Tibial artery (tissue), 4 donors: Measurements from ENCODE around the gene PNPLA8.

Source experiments
- DNase-seq, 2 donors: peaks; one replicate each; pipeline ENCODE4 v3.0.0-alpha.2; 2019
- H3K27ac ChIP-seq, 2 donors: fragments of 200-600 bp; sonication (generic) in 1 of 2; 1 replicate in 1 of 2; 2 replicates in 1 of 2; pipeline ENCODE4 v1.5.1; 2018 to 2019; ENCODE audit warnings: mild to moderate bottlenecking in 1 of 2
- H3K27me3 ChIP-seq, 2 donors: fragments of 200-600 bp; sonication (generic) in 1 of 2; one replicate each; pipeline versions ENCODE4 v1.5.1 to v1.6.0; 2016 to 2019
- H3K36me3 ChIP-seq, 3 donors: fragments of 200-600 bp; sonication (generic) in 2 of 3; one replicate each; pipeline ENCODE4 v1.5.1; 2016 to 2019; ENCODE audit warnings: mild to moderate bottlenecking in 2 of 3
- H3K4me1 ChIP-seq, 4 donors: fragments of 200-600 bp; sonication (generic) in 2 of 4; 1 replicate in 3 of 4; 2 replicates in 1 of 4; pipeline ENCODE4 v1.5.1; 2016 to 2019
- H3K4me3 ChIP-seq, 2 donors: fragments of 200-600 bp; sonication (generic) in 1 of 2; 1 replicate in 1 of 2; 2 replicates in 1 of 2; pipeline ENCODE4 v1.5.1; 2018 to 2019; ENCODE audit warnings: mild to moderate bottlenecking in 2 of 2
- H3K9me3 ChIP-seq, 3 donors: fragments of 200-600 bp; sonication (generic) in 1 of 3; one replicate each; pipeline ENCODE4 v1.5.1; 2016 to 2019
- intact Hi-C: fragments of 100-400 bp; cut with DNase I; formaldehyde crosslinking; loops from one replicate; pipeline ENCODE4 v1.15.0; 2023; ENCODE audit warnings: low total_unique reads
- TF ChIP-seq, protein P1 (sequence below), 2 experiments: fragments of 200-600 bp in 1 of 2; fragments of 450-650 bp in 1 of 2; IDR thresholded peaks; one replicate each; pipeline ENCODE4 v1.5.1; 2017 to 2019; ENCODE audit warnings: antibody characterized with exemption in 2 of 2, mild to moderate bottlenecking in 1 of 2, moderate library complexity in 1 of 2

Gene PNPLA8

DNA sequence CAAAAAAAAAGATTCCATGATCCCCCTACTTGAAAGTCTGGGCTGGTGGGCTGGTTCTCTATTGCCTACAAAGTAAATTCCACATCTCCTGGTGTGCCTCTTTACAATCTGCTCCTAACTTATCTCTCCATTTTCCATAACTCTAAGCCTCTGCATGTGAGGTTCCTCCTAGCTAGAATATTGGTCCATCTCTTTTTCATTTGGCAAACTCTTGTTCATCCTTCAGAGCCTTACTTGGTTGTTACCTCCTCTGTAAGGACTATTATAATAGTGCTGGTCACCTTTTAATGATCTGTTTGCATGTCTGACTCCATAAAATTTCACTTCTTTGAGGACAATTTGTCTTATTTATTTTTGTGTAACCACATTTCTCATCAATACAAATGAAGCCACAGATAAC, 68.1 kb downstream of the PNPLA8 start:
- intact Hi-C loops: no loop called here
- no peak overlapping the region for H3K4me3 ChIP-seq
- TF ChIP-seq, protein P1, sequence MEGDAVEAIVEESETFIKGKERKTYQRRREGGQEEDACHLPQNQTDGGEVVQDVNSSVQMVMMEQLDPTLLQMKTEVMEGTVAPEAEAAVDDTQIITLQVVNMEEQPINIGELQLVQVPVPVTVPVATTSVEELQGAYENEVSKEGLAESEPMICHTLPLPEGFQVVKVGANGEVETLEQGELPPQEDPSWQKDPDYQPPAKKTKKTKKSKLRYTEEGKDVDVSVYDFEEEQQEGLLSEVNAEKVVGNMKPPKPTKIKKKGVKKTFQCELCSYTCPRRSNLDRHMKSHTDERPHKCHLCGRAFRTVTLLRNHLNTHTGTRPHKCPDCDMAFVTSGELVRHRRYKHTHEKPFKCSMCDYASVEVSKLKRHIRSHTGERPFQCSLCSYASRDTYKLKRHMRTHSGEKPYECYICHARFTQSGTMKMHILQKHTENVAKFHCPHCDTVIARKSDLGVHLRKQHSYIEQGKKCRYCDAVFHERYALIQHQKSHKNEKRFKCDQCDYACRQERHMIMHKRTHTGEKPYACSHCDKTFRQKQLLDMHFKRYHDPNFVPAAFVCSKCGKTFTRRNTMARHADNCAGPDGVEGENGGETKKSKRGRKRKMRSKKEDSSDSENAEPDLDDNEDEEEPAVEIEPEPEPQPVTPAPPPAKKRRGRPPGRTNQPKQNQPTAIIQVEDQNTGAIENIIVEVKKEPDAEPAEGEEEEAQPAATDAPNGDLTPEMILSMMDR (IDR thresholded peaks at IDR 0.05): no peak
- peaks cover 0 to 27% (median 21%) of the 10 kb centered on the region in 4 donors for H3K4me1 ChIP-seq
- no peak overlapping the region for H3K27ac ChIP-seq
- DNase-seq: no peak
- peaks cover 0 to 42% of the 10 kb centered on the region in 2 donors for H3K27me3 ChIP-seq
- no peaks in the 10 kb centered on the region for H3K9me3 ChIP-seq
- H3K36me3 ChIP-seq: no peaks in the 10 kb centered on the region

DNA sequence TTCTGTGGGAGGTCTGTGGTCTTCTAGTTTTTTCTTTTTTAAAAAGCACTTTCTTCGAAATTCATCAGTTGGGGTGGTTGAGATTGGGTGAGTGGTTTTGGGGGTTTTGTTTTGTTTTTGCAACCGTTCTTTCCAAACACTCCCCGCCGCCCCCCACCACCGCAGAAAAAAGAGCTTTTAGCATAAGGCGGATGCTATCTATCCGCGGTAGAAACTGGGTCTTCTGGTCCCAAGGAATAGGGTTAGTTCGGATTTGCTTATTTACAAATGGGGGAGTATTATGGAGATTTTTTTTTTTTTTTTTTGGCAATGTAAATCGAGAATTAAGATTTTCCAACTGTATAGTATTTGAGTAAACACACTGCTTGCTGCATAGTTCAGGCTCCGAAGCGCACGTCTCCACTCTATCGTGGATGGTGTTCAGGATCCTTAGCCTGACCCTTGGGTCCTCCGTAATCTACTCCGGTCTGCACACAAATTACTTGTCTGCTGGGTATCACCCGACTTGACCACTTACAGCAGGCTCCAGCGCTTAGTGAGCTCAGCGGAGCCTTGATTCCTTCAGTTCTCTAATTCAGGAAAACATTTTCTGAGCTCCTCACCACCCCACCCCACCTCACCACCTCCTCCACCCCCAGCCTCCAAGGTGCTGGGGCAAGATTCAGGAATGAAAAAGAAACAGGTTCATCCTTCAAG, 68.9 kb downstream of the PNPLA8 start:
- Histone ChIP-seq H3K4me3 (peak overlapping the region in 1 of 2 donors; percentile 52), H3K27ac (no peak overlapping the region), H3K27me3 (peaks cover 0 to 48% of the 10 kb centered on the region in 2 donors), H3K36me3 (no peaks in the 10 kb centered on the region), H3K4me1 (peaks cover 0 to 27% (median 21%) of the 10 kb centered on the region in 4 donors), H3K9me3 (no peaks in the 10 kb centered on the region)
- intact Hi-C loops: no loop called here
- DNase-seq: no peak
- TF ChIP-seq, protein P1 (IDR thresholded peaks at IDR 0.05): no peak

DNA sequence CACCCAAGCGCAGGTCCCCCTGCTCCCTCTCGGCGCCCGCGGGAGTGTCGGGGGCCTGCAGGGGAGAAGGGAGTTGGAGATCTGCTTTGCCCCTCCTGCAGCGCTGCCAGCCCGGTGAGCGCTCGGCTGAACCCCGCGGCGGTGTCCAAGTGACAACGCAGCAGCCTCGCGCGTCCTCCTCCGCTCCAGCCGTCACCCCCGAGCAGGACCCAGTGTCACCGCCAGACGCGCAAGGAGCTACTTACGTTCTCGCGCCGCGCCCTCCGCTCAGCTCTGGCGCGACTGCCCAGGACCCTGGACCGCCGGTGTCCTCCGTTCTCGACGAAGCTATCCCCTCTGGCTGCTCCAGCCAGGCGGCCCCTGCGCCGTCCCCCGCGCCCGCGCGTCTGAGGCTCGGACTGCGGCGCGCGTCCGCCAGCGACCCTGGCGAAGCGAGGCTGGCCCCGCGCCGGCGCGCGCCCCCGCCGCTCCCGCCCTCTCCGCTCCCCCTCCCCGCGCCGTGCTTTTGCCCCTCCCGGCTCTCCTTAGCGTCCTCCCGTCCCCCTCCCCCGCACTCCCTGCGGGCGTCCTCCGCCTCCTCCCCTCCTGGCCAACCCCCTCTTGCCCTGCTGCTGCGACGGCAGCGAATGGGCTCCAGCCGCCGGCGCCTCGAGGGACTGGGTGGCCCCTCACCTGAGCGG, 69.8 kb downstream of the PNPLA8 start, which contains the start of gene NRCAM:
Gene NRCAM, minus strand, starts transcription at position 439 of the 680 bp plus-strand sequence. CDS start 216,372 bp downstream, outside the sequence.
- intact Hi-C loops: no loop called here
- Histone ChIP-seq H3K27ac (no peak within 1 kb of the TSS), H3K27me3 (peaks cover 0 to 48% of the 10 kb centered on the region in 2 donors), H3K9me3 (no peaks in the 10 kb centered on the region), H3K4me3 (peak within 1 kb of the TSS; percentile 34 to 52), H3K36me3 (no peaks in the 10 kb centered on the region), H3K4me1 (peaks cover 0 to 27% (median 21%) of the 10 kb centered on the region in 4 donors)
- no peak for DNase-seq
- TF ChIP-seq, protein P1 (IDR thresholded peaks at IDR 0.05): no peak

DNA sequence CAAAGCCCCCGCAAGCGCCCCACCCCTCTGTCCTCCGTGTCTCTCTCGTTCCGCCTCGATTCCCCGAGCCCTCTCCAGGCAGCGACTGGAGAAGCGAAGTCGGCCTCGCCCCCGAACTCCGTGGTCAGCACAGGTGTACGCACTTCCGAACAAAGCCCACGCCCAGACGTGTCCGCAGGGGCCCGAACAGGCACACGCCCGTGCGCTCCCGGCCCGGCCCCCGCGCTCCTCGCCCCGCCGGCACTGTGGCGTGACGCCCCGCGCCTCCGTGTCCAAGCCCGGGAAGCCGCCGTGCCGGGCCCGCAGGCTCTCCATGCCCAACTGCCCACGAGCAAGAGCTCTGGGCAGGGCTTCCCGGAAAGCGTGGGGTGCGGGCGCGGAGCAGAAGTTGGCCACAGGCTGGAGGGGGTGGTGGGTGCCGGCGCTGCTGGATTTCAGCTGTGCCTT, 70.4 kb downstream of the PNPLA8 start:
- no peak for DNase-seq
- TF ChIP-seq, protein P1 (IDR thresholded peaks at IDR 0.05): no peak
- intact Hi-C loops: no loop called here
- Histone ChIP-seq H3K9me3 (no peaks in the 10 kb centered on the region), H3K4me1 (peaks cover 0 to 27% (median 21%) of the 10 kb centered on the region in 4 donors), H3K27me3 (peaks cover 0 to 48% of the 10 kb centered on the region in 2 donors), H3K4me3 (peak overlapping the region; percentile 34 to 52), H3K36me3 (no peaks in the 10 kb centered on the region), H3K27ac (no peak overlapping the region)

DNA sequence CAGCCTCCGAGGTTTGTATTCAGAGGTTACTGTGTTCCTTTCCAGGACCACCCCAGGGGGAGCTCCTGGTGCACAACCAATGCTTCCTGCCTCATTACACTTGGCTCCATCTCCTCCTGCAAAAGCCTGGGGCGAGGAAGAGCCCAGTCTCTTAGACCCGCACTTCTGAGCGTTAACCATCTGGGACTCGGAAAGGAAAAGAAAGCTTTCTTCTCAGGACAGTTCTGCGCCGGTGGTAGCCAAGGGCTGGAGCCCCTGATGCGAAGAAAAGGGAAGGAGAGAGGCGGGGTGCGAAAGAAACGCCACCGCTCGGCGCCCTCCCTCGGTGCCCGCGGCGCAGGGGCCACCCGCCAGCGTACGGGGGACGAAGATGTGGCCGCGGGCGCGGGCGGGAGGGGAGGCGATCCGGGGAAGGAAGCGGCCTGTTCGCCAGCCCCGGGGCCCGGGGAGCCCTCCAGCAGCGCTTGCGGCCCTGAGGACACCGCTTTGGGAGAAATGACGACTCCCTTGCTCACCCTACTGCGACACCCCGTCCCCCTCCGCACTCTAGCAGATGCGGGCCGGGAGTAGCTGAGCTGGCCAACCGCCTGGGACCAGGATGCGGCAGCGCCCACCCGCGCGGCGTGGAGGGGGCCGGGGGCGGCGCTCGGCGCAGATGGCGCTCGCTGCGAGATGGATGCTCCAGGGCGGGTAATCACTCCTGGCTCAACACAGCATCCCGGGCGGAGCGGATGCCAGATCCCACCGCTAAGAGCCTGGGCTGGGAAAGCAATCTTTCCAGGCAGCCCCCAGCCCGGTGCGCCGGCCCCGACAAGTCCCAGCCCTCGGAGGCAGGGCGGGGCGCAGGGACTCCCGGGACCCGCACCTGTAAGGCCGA, 71.0 kb downstream of the PNPLA8 start:
- no peak overlapping the region for H3K27ac ChIP-seq
- peaks cover 0 to 48% of the 10 kb centered on the region in 2 donors for H3K27me3 ChIP-seq
- TF ChIP-seq, protein P1 (IDR thresholded peaks at IDR 0.05): no peak
- no peak for DNase-seq
- peaks cover 0 to 27% (median 21%) of the 10 kb centered on the region in 4 donors for H3K4me1 ChIP-seq
- peak overlapping the region; percentile 34 to 52 for H3K4me3 ChIP-seq
- H3K36me3 ChIP-seq: no peaks in the 10 kb centered on the region
- intact Hi-C loops: no loop called here
- H3K9me3 ChIP-seq: no peaks in the 10 kb centered on the region
